Loucy (cell line): ENCODE data around the gene MTMR10.

Experiments
- H2AFZ ChIP-seq: fragments of 200-600 bp; sonication (generic); 2 replicates; pipeline ENCODE4 v1.6.0; 2016; ENCODE audit warnings: antibody characterized with exemption, mild to moderate bottlenecking, low read length, moderate library complexity
- H3F3A ChIP-seq: fragments of 200-600 bp; 2 replicates; pipeline ENCODE4 v1.6.0; 2016; ENCODE audit warnings: antibody characterized with exemption, low read depth, mild to moderate bottlenecking
- H3K27me3 ChIP-seq: fragments of 200-600 bp; sonication (generic); 2 replicates; pipeline ENCODE4 v1.6.1; 2014; ENCODE audit warnings: low read length, mild to moderate bottlenecking; ENCODE audit not compliant: insufficient read depth, poor library complexity, severe bottlenecking
- H3K36me3 ChIP-seq: fragments of 200-600 bp; sonication (generic); 2 replicates; pipeline ENCODE4 v1.6.1; 2016; ENCODE audit warnings: low read length; ENCODE audit not compliant: insufficient read depth
- H3K4me1 ChIP-seq: fragments of 200-600 bp; sonication (generic); 2 replicates; pipeline ENCODE4 v1.5.1; 2014; ENCODE audit warnings: low read length, mild to moderate bottlenecking; ENCODE audit not compliant: insufficient read depth, poor library complexity, severe bottlenecking
- H3K4me2 ChIP-seq: fragments of 200-600 bp; sonication (generic); 2 replicates; pipeline ENCODE4 v1.6.0; 2014; ENCODE audit warnings: antibody characterized with exemption, low read length, low read depth, mild to moderate bottlenecking; ENCODE audit not compliant: poor library complexity, severe bottlenecking
- H3K4me3 ChIP-seq: fragments of 200-600 bp; sonication (generic); 2 replicates; pipeline ENCODE4 v1.5.1; 2014; ENCODE audit warnings: low read length, mild to moderate bottlenecking, mixed read lengths; ENCODE audit not compliant: poor library complexity, severe bottlenecking
- H3K79me2 ChIP-seq: fragments of 200-600 bp; sonication (generic); 2 replicates; pipeline ENCODE4 v1.6.1; 2014; ENCODE audit warnings: low read length; ENCODE audit not compliant: insufficient read depth
- H3K9ac ChIP-seq: fragments of 200-600 bp; sonication (generic); 2 replicates; pipeline ENCODE4 v1.6.0; 2014; ENCODE audit warnings: mild to moderate bottlenecking, low read depth, low read length, moderate library complexity; ENCODE audit not compliant: poor library complexity, severe bottlenecking
- H3K9me2 ChIP-seq: fragments of 200-600 bp; sonication (generic); replicated peaks from 2 replicates; pipeline ENCODE4 v1.6.1; 2016; ENCODE audit warnings: low read depth, low read length, mixed read lengths
- H3K9me3 ChIP-seq: fragments of 200-600 bp; sonication (generic); 2 replicates; pipeline ENCODE4 v1.6.1; 2014; ENCODE audit warnings: mild to moderate bottlenecking, antibody characterized with exemption, low read length, low read depth; ENCODE audit not compliant: insufficient read depth
- H4K20me1 ChIP-seq: fragments of 200-600 bp; sonication (generic); 2 replicates; pipeline ENCODE4 v1.6.0; 2014; ENCODE audit warnings: antibody characterized with exemption, low read length, mild to moderate bottlenecking; ENCODE audit not compliant: insufficient read depth, poor library complexity, severe bottlenecking
- CTCF ChIP-seq: fragments of 200-600 bp; sonication (generic); conservative IDR thresholded peaks from 2 replicates; pipeline ENCODE4 v1.5.1; 2014; ENCODE audit warnings: mild to moderate bottlenecking, antibody characterized with exemption, low read length
- EZH2phosphoT487 ChIP-seq: fragments of 200-600 bp; IDR thresholded peaks from 2 replicates; pipeline ENCODE4 v1.6.1; 2018; ENCODE audit warnings: antibody characterized with exemption, mild to moderate bottlenecking, moderate library complexity, borderline replicate concordance

The MTMR10 gene

GRCh38 chr15:30926161-30926560 is 65.3 kb downstream of the MTMR10 start:
- TF ChIP-seq CTCF (no peak), EZH2phosphoT487 (no peak)

GRCh38 chr15:30925686-30926085 is 65.7 kb downstream of the MTMR10 start:
- no peak overlapping the region for H3K4me3 ChIP-seq
- TF ChIP-seq CTCF = no peak
- TF ChIP-seq EZH2phosphoT487 = no peak
- no peaks in the 10 kb centered on the region for H3K9me2 ChIP-seq
- H3K27me3 ChIP-seq = no peaks in the 10 kb centered on the region
- no peaks in the 10 kb centered on the region for H3F3A ChIP-seq
- H4K20me1 ChIP-seq = no peaks in the 10 kb centered on the region
- no peaks in the 10 kb centered on the region for H3K79me2 ChIP-seq
- H3K9me3 ChIP-seq = no peaks in the 10 kb centered on the region
- peaks cover 8% of the 10 kb centered on the region for H3K4me1 ChIP-seq
- no peak overlapping the region for H3K9ac ChIP-seq
- H3K4me2 ChIP-seq = no peak overlapping the region
- no peak overlapping the region for H2AFZ ChIP-seq
- peaks cover 93% of the 10 kb centered on the region; the same call in 1 of the 2 replicates for H3K36me3 ChIP-seq

More at GRCh38 chr15:30926161-30926560, 65.3 kb downstream of the MTMR10 start:
- Histone ChIP-seq H3K4me1 (peaks cover 8% of the 10 kb centered on the region), H2AFZ (no peak overlapping the region), H3K79me2 (no peaks in the 10 kb centered on the region), H3K9me3 (no peaks in the 10 kb centered on the region), H3K9me2 (no peaks in the 10 kb centered on the region), H3K4me3 (no peak overlapping the region), H3K36me3 (peaks cover 91% of the 10 kb centered on the region; the same call in 1 of the 2 replicates), H4K20me1 (no peaks in the 10 kb centered on the region), H3K4me2 (no peak overlapping the region), H3F3A (no peaks in the 10 kb centered on the region), H3K9ac (no peak overlapping the region), H3K27me3 (no peaks in the 10 kb centered on the region)

- H4K20me1 ChIP-seq = no peaks in the 10 kb centered on the region
- no peaks in the 10 kb centered on the region for H3K9me3 ChIP-seq
- TF ChIP-seq EZH2phosphoT487 = no peak
- H3K4me3 ChIP-seq = no peak overlapping the region
- H3K9me2 ChIP-seq = no peaks in the 10 kb centered on the region
- H3K79me2 ChIP-seq = no peaks in the 10 kb centered on the region
- H3K9ac ChIP-seq = no peak overlapping the region
- no peak overlapping the region for H2AFZ ChIP-seq
- H3K36me3 ChIP-seq = peaks cover 96% of the 10 kb centered on the region; the same call in 1 of the 2 replicates
- no peak overlapping the region for H3K4me2 ChIP-seq
- H3K27me3 ChIP-seq = no peaks in the 10 kb centered on the region
- no peaks in the 10 kb centered on the region for H3F3A ChIP-seq
- peaks cover 8% of the 10 kb centered on the region for H3K4me1 ChIP-seq
Measured at GRCh38 chr15:30924353-30924752, 67.1 kb downstream of the MTMR10 start.

GRCh38 chr15:30923429-30923828 is 68.0 kb downstream of the MTMR10 start:
- H3K79me2 ChIP-seq = no peaks in the 10 kb centered on the region
- H4K20me1 ChIP-seq = no peaks in the 10 kb centered on the region
- H3K27me3 ChIP-seq = no peaks in the 10 kb centered on the region
- H3K9me2 ChIP-seq = no peaks in the 10 kb centered on the region
- H3K4me2 ChIP-seq = no peak overlapping the region
- H3K4me1 ChIP-seq = peaks cover 8% of the 10 kb centered on the region
- H3K9me3 ChIP-seq = no peaks in the 10 kb centered on the region
- TF ChIP-seq EZH2phosphoT487 (no peak), CTCF (no peak)
- no peaks in the 10 kb centered on the region for H3F3A ChIP-seq
- H3K4me3 ChIP-seq = no peak overlapping the region
- no peak overlapping the region for H2AFZ ChIP-seq
- H3K36me3 ChIP-seq = peaks cover 92% of the 10 kb centered on the region; the same call in 1 of the 2 replicates
- no peak overlapping the region for H3K9ac ChIP-seq
